H9 (cell line): ENCODE measurements around the gene PRSS22. TPM values are rescaled to one million over a fixed set of nuclear protein-coding genes. Genes with fewer than 3 reads are reported as not detected.

Experiments
- DNase-seq: peaks from one replicate; pipeline ENCODE4 v3.0.0-alpha.2; 2017
- H2AFZ ChIP-seq: one replicate; pipeline ENCODE4 v1.6.1; 2013; ENCODE audit warnings: mild to moderate bottlenecking, low read length, control low read depth, moderate library complexity
- H2AK5ac ChIP-seq: 2 replicates; pipeline ENCODE4 v1.6.1; 2013; ENCODE audit warnings: low read length, control low read depth, mixed read lengths; ENCODE audit not compliant: insufficient read length
- H2BK120ac ChIP-seq: one replicate; pipeline ENCODE4 v1.6.1; 2013; ENCODE audit warnings: low read depth, mild to moderate bottlenecking, low read length, control low read depth, inconsistent platforms; ENCODE audit not compliant: poor library complexity, severe bottlenecking
- H2BK12ac ChIP-seq: 2 replicates; pipeline ENCODE4 v1.6.1; 2013; ENCODE audit warnings: low read length, control low read depth, mixed read lengths, low read depth; ENCODE audit not compliant: insufficient read length
- H2BK15ac ChIP-seq: 2 replicates; pipeline ENCODE4 v1.6.1; 2013; ENCODE audit warnings: low read depth, low read length, control low read depth
- H2BK20ac ChIP-seq: one replicate; pipeline ENCODE4 v1.6.1; 2013; ENCODE audit warnings: low read depth, mild to moderate bottlenecking, low read length, control low read depth, inconsistent platforms; ENCODE audit not compliant: poor library complexity, severe bottlenecking
- H2BK5ac ChIP-seq: 2 replicates; pipeline ENCODE4 v1.6.1; 2013; ENCODE audit warnings: low read length, control low read depth, mixed read lengths; ENCODE audit not compliant: insufficient read length
- H3K14ac ChIP-seq: 2 replicates; pipeline ENCODE4 v1.6.1; 2013; ENCODE audit warnings: low read length, control low read depth; ENCODE audit not compliant: insufficient read depth
- H3K18ac ChIP-seq: 2 replicates; pipeline ENCODE4 v1.6.1; 2013; ENCODE audit warnings: low read depth, mild to moderate bottlenecking, mixed read lengths, low read length, control low read depth; ENCODE audit not compliant: insufficient read length
- H3K23ac ChIP-seq: 2 replicates; pipeline ENCODE4 v1.6.1; 2013; ENCODE audit warnings: low read length, control low read depth, mixed read lengths, low read depth; ENCODE audit not compliant: insufficient read length
- H3K23me2 ChIP-seq: 2 replicates; pipeline ENCODE4 v1.6.1; 2013; ENCODE audit warnings: low read depth, mild to moderate bottlenecking, mixed read lengths, low read length, control low read depth; ENCODE audit not compliant: insufficient read length, poor library complexity, severe bottlenecking
- H3K27ac ChIP-seq: 2 replicates; pipeline ENCODE4 v1.5.1; 2013; ENCODE audit warnings: low read length, control low read depth, mixed read lengths, low read depth; ENCODE audit not compliant: insufficient read length
- H3K27me3 ChIP-seq: 2 replicates; pipeline ENCODE4 v1.6.1; 2013; ENCODE audit warnings: low read length, control low read depth, inconsistent platforms; ENCODE audit not compliant: insufficient read depth
- H3K4ac ChIP-seq: 2 replicates; pipeline ENCODE4 v1.6.1; 2013; ENCODE audit warnings: low read depth, mild to moderate bottlenecking, control low read depth, inconsistent platforms, low read length, moderate library complexity
- H3K4me1 ChIP-seq: 2 replicates; pipeline ENCODE4 v1.6.1; 2013; ENCODE audit warnings: low read length, control low read depth, inconsistent platforms; ENCODE audit not compliant: insufficient read depth
- H3K4me2 ChIP-seq: 2 replicates; pipeline ENCODE4 v1.6.1; 2013; ENCODE audit warnings: low read length, control low read depth, mixed read lengths; ENCODE audit not compliant: insufficient read length, insufficient read depth
- H3K56ac ChIP-seq: 2 replicates; pipeline ENCODE4 v1.6.1; 2013; ENCODE audit warnings: low read depth, mild to moderate bottlenecking, mixed read lengths, low read length, control low read depth; ENCODE audit not compliant: insufficient read length
- H3K79me1 ChIP-seq: 2 replicates; pipeline ENCODE4 v1.6.1; 2013; ENCODE audit warnings: low read depth, mild to moderate bottlenecking, moderate library complexity, low read length, control low read depth, inconsistent platforms; ENCODE audit not compliant: insufficient read depth, poor library complexity, severe bottlenecking
- H3K79me2 ChIP-seq: 2 replicates; pipeline ENCODE4 v1.6.1; 2013; ENCODE audit warnings: low read length, control low read depth, inconsistent platforms; ENCODE audit not compliant: insufficient read depth
- H3K9ac ChIP-seq: 2 replicates; pipeline ENCODE4 v1.6.1; 2013; ENCODE audit warnings: low read length, control low read depth, mixed read lengths; ENCODE audit not compliant: insufficient read length; ENCODE audit errors: extremely low read depth
- H3K9me3 ChIP-seq: one replicate; pipeline ENCODE4 v1.6.1; 2013; ENCODE audit warnings: low read depth, low read length, inconsistent platforms; ENCODE audit not compliant: control insufficient read depth
- H3T11ph ChIP-seq: one replicate; pipeline ENCODE4 v1.6.1; 2013; ENCODE audit warnings: mild to moderate bottlenecking, low read length, control low read depth, inconsistent platforms
- H4K20me1 ChIP-seq: one replicate; pipeline ENCODE4 v1.6.1; 2013; ENCODE audit not compliant: control insufficient read depth, insufficient read length, insufficient read depth
- H4K5ac ChIP-seq: 2 replicates; pipeline ENCODE4 v1.6.1; 2013; ENCODE audit warnings: low read depth, mild to moderate bottlenecking, mixed read lengths, low read length, control low read depth; ENCODE audit not compliant: insufficient read length
- H4K8ac ChIP-seq: replicated peaks from 2 replicates; pipeline ENCODE4 v1.6.1; 2013; ENCODE audit warnings: low read length, control low read depth, mixed read lengths, low read depth; ENCODE audit not compliant: insufficient read length
- H4K91ac ChIP-seq: 2 replicates; pipeline ENCODE4 v1.6.1; 2013; ENCODE audit warnings: low read depth, mild to moderate bottlenecking, moderate library complexity, mixed read lengths, low read length, control low read depth; ENCODE audit not compliant: insufficient read length
- H3K27ac Mint-ChIP-seq, 3 experiments: 2 replicates in 2 of 3; 3 replicates in 1 of 3; pipeline ENCODE4 v1.8.0; 2020 to 2021; ENCODE audit warnings: mixed read lengths in 3 of 3, mild to moderate bottlenecking in 1 of 3, moderate library complexity in 1 of 3
- H3K27me3 Mint-ChIP-seq: 2 replicates; pipeline ENCODE4 v1.8.0; 2021; ENCODE audit warnings: low read depth, mild to moderate bottlenecking, moderate library complexity, mixed read lengths
- H3K36me3 Mint-ChIP-seq, 3 experiments: 2 replicates in 2 of 3; 3 replicates in 1 of 3; pipeline ENCODE4 v1.8.0; 2020 to 2021; ENCODE audit warnings: low read depth in 3 of 3, mixed read lengths in 3 of 3; ENCODE audit not compliant: insufficient read depth in 1 of 3
- H3K4me1 Mint-ChIP-seq, 2 experiments: 2 replicates each; pipeline ENCODE4 v1.8.0; 2020; ENCODE audit warnings: mixed read lengths in 2 of 2
- H3K4me3 Mint-ChIP-seq, 2 experiments: 2 replicates in 1 of 2; 3 replicates in 1 of 2; pipeline ENCODE4 v1.8.0; 2020 to 2021; ENCODE audit warnings: mild to moderate bottlenecking in 2 of 2, mixed read lengths in 2 of 2, moderate library complexity in 1 of 2
- H3K9me3 Mint-ChIP-seq, 2 experiments: 2 replicates in 1 of 2; 3 replicates in 1 of 2; pipeline ENCODE4 v1.8.0; 2020; ENCODE audit warnings: mild to moderate bottlenecking in 2 of 2, mixed read lengths in 2 of 2, moderate library complexity in 1 of 2
- CTCF ChIP-seq: fragments of 200-600 bp; sonication (generic); conservative IDR thresholded peaks from 3 replicates; pipeline ENCODE4 v1.8.0; 2021; ENCODE audit warnings: antibody characterized with exemption, mild to moderate bottlenecking
- WGBS: extraction: QIAGEN DNeasy Blood & Tissue Kit; methylation state at CpG from one replicate; pipeline ENCODE4 v1.1.7; 2013; ENCODE audit warnings: missing lambda C conversion rate, low lambda C conversion rate, mixed read lengths; ENCODE audit not compliant: insufficient read length; ENCODE audit errors: extremely low coverage; 5-methylcytosine and 5-hydroxymethylcytosine counted together
- total RNA-seq: library from RNA; stranded (reverse); gene quantifications from 2 replicates; pipeline ENCODE4 v1.2.1, GENCODE V29; 2021

The PRSS22 gene
- total RNA-seq, 1 experiment from 2014 or later: 1.9 TPM

- Histone ChIP-seq H3K23me2 (peaks cover 5% of the 10 kb centered on the region), H4K20me1 (no peaks in the 10 kb centered on the region), H3K23ac (no peak overlapping the region), H3K79me1 (no peaks in the 10 kb centered on the region), H3K27me3 (no peaks in the 10 kb centered on the region), H3K4me1 (no peaks in the 10 kb centered on the region; the same call in 1 of the 2 replicates), H2BK5ac (no peak overlapping the region), H2BK20ac (no peak overlapping the region), H3K9ac (no peak overlapping the region), H3K14ac (no peak overlapping the region), H3K18ac (no peak overlapping the region), H3K9me3 (no peaks in the 10 kb centered on the region), H3K4ac (no peak overlapping the region), H4K5ac (no peak overlapping the region), H2BK120ac (no peak overlapping the region), H4K91ac (no peak overlapping the region), H2BK15ac (no peak overlapping the region), H3T11ph (no peak overlapping the region), H3K4me2 (no peak overlapping the region), H2AFZ (no peak overlapping the region), H3K56ac (no peak overlapping the region), H3K27ac (no peak overlapping the region), H2AK5ac (no peak overlapping the region), H2BK12ac (no peak overlapping the region), H4K8ac (no peak overlapping the region), H3K79me2 (no peaks in the 10 kb centered on the region)
- peaks cover 0 to 11% (median 10%) of the 10 kb centered on the region in 3 experiments; a peak in 6 of 7 replicates for H3K36me3 Mint-ChIP-seq
- H3K27ac Mint-ChIP-seq: no peak overlapping the region
- peaks cover 3 to 4% of the 10 kb centered on the region in 2 experiments; a peak in 3 of 4 replicates for H3K4me1 Mint-ChIP-seq
- H3K4me3 Mint-ChIP-seq: no peak overlapping the region
- H3K27me3 Mint-ChIP-seq: peaks cover 25% of the 10 kb centered on the region
- H3K9me3 Mint-ChIP-seq: peaks cover 14 to 15% of the 10 kb centered on the region in 2 experiments
- DNase-seq: no peak
- no CpG with 5 or more reads among the region's 18 CpGs for WGBS
- TF ChIP-seq CTCF: no peak
Observed at GRCh38 chr16:2853531-2854073, 4.4 kb downstream of the PRSS22 start.
